ENCODE results near the gene CCT6A.
"Not testable (repeated sequence)": the region's sequence is repeated elsewhere in the genome, so short reads cannot be mapped to it uniquely, and the experiment has no call there.

Gene CCT6A

GRCh38 chr7:56053379-56053778 is 1.8 kb downstream of the CCT6A start:
- DNase-seq = no peak

GRCh38 chr7:56053993-56054392 is 2.4 kb downstream of the CCT6A start:
- no peak for DNase-seq

GRCh38 chr7:56062382-56062781 is 10.8 kb downstream of the CCT6A start:
- no peak for DNase-seq

- DNase-seq = no peak
These were observed 11.9 kb downstream of the CCT6A start for GRCh38 chr7:56063500-56063881.

GRCh38 chr7:56063882-56064625 is 12.5 kb downstream of the CCT6A start, which contains the start of gene SUMF2:
Gene SUMF2, plus strand, starts transcription at chr7:56064286. Its CDS starts 26 bp downstream, at chr7:56064312.
- peak; percentile 96 for DNase-seq

GRCh38 chr7:56066376-56066775 is 14.8 kb downstream of the CCT6A start:
- not testable (repeated sequence) for DNase-seq

GRCh38 chr7:56074371-56074791 is 22.8 kb downstream of the CCT6A start:
- DNase-seq = peak; percentile 92

- no peak for DNase-seq
These were observed 26.1 kb downstream of the CCT6A start for GRCh38 chr7:56077681-56078080.

GRCh38 chr7:56078196-56078595 is 26.6 kb downstream of the CCT6A start:
- no peak for DNase-seq

GRCh38 chr7:56079450-56080185 is 28.1 kb downstream of the CCT6A start:
- DNase-seq = no peak

GRCh38 chr7:56080726-56081435 is 29.3 kb downstream of the CCT6A start:
- DNase-seq = not testable (repeated sequence)

GRCh38 chr7:56081626-56082340 is 30.2 kb downstream of the CCT6A start:
- no peak for DNase-seq

GRCh38 chr7:56083150-56083785 is 31.7 kb downstream of the CCT6A start:
- DNase-seq = no peak

GRCh38 chr7:56086761-56087160 is 35.2 kb downstream of the CCT6A start:
- DNase-seq = no peak

GRCh38 chr7:56087445-56087844 is 35.9 kb downstream of the CCT6A start:
- DNase-seq = no peak

- no peak for DNase-seq
These were observed 40.0 kb downstream of the CCT6A start for GRCh38 chr7:56091591-56091990.

GRCh38 chr7:56092388-56092787 is 40.8 kb downstream of the CCT6A start:
- not testable (repeated sequence) for DNase-seq

- peak; percentile 60 for DNase-seq
These were observed 41.4 kb downstream of the CCT6A start, which contains the start of gene PHKG1 for GRCh38 chr7:56092789-56093531. Gene PHKG1, minus strand, starts transcription at chr7:56092952. Its CDS starts 4,011 bp downstream, at chr7:56088941.

GRCh38 chr7:56097700-56098099 is 46.1 kb downstream of the CCT6A start:
- no peak for DNase-seq

GRCh38 chr7:56098187-56099008 is 46.8 kb downstream of the CCT6A start:
- not testable (repeated sequence) for DNase-seq

GRCh38 chr7:56099653-56100052 is 48.1 kb downstream of the CCT6A start:
- no peak for DNase-seq
